Loucy (cell line): ENCODE data around the gene ARIH1.

ENCODE experiments used
- EZH2phosphoT487 ChIP-seq: fragments of 200-600 bp; IDR thresholded peaks from 2 replicates; pipeline ENCODE4 v1.6.1; 2018; ENCODE audit warnings: antibody characterized with exemption, mild to moderate bottlenecking, moderate library complexity, borderline replicate concordance
- TF ChIP-seq, protein P1 (sequence below): fragments of 200-600 bp; sonication (generic); conservative IDR thresholded peaks from 2 replicates; pipeline ENCODE4 v1.5.1; 2014; ENCODE audit warnings: mild to moderate bottlenecking, antibody characterized with exemption, low read length

DNA sequence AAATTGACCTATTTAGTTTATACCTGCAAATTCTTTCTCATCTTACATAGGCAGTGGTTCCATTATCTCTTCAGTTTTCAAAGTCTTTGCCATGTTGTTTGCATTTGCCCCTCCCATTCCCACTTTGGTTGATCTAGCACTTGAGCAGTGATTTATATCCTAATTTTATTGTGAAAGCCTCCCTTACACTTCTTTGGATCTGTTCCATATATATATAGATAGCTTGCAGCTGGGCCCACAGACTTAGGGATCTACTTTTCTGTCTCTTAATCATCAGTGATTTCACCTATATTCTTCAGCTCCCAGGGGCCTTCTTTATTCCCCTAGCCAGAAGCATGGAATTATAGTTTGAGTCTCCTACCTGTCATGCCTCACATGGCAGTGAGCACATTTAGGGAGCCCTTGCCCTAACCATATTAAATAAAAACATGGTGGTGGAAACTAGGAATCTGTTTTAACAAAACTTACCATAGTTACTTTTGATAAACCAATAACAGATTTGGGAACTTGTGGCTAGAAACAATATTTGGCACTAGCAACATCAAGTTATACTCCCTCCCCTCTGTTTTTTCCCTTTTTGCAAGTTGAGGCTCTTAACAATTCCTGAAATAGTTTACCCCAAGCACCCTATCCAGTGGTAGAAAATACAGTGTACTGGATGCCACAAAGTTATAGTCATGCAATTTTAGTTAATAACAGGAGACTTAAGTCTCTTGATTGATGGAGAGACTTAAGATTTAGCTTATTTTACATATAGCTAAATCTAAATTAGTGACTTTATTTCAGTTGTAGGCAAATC is 41.7 kb downstream of the ARIH1 start:
- TF ChIP-seq, protein P1, sequence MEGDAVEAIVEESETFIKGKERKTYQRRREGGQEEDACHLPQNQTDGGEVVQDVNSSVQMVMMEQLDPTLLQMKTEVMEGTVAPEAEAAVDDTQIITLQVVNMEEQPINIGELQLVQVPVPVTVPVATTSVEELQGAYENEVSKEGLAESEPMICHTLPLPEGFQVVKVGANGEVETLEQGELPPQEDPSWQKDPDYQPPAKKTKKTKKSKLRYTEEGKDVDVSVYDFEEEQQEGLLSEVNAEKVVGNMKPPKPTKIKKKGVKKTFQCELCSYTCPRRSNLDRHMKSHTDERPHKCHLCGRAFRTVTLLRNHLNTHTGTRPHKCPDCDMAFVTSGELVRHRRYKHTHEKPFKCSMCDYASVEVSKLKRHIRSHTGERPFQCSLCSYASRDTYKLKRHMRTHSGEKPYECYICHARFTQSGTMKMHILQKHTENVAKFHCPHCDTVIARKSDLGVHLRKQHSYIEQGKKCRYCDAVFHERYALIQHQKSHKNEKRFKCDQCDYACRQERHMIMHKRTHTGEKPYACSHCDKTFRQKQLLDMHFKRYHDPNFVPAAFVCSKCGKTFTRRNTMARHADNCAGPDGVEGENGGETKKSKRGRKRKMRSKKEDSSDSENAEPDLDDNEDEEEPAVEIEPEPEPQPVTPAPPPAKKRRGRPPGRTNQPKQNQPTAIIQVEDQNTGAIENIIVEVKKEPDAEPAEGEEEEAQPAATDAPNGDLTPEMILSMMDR, result no peak
- TF ChIP-seq EZH2phosphoT487, result no peak
